Hematopoietic multipotent progenitor cell treated with erythropoietin and hydrocortisone succinate and interleukin-3 and kit ligand, for 17 days (in vitro differentiated cells): ENCODE data around the gene MACROH2A1.

Experiments
- DNase-seq: peaks from one replicate; pipeline ENCODE4 v3.0.0-alpha.2; 2015; ENCODE audit warnings: low spot score

MACROH2A1 gene

DNA sequence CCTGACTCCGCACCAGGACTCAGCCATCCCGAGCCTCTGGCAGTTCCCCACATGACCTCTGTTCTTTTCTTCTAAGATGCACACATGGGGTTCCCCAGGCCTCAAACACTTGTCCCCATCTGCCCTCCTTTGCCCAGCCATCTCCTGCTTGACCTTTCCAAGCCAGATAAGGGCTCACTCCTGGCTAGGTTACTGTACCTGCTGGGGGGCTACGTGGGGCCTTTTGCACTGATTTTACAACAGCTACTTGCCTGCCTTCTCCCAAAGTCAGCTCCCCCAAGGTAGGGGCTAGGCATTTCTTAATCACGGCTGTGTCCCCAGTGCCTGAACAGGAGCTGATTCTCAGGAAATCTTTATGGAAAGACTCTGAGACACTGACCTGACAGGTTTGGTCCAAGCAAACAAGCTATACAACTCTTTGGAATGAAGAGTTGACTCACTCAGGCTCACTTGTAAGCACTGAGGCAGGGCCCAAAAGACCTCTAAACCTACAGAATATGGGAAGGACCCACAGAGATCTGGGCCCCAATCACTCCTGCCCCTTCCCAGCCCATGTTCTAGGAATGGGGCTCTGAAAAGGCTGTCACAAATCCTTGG lies 2.5 kb downstream of the MACROH2A1 start:
- no peak for DNase-seq

DNA sequence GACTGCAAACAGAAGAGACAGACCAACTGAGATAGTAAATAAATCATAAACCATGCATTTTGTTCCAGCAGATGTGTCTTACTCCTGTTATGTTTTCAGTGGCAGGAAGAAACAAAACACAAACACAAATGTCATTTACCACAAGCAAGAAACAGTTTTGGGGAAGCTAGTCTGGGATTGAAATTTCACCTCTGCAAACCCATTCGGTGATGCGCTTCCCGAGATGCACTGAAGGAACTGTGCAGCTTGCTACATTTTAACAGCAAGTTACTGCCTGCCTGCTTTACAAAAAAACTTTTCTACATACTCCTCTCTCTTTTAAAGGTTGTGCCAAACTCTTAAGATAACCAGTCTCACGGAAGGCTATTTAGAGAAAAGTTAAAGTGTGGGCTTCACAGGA lies 3.2 kb downstream of the MACROH2A1 start:
- DNase-seq = no peak

DNA sequence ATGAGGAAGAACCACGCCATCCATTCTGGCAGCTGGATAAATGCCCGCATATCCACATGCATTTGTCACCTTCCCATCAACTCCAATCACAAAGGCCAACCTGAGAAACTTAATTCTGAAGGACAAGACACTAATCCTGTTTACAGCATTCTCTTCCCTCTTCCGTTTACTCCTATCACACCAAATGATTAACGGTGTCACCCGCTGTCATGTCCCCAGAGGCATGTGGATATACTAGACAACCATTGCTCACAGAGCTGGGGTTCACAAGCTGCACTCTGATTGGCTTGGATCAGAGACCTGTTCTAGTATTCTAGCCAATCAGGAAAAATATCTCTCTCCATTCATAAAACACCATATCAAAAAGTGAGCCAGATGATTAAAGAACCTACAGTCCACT lies 3.6 kb downstream of the MACROH2A1 start:
- DNase-seq = peak; percentile 32

DNA sequence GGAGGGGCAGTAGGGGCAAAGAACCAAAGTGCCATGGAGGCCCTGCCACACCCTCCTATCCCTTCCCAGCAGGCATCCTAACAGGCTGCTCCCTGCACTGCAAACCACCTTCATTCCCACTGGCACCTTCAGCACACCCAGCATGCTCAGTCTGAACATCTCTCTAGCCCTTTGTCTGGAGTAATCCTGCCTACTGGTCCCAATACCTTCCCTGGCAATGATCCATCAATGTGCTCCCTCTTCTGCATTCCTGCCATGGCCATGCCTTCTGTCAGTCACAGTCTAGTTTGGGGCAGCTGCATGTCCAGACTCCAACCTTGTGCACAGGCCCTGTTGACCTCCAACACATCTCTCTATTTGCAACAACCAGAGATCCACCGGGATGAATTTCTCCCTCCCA lies 4.9 kb downstream of the MACROH2A1 start:
- DNase-seq = no peak

DNA sequence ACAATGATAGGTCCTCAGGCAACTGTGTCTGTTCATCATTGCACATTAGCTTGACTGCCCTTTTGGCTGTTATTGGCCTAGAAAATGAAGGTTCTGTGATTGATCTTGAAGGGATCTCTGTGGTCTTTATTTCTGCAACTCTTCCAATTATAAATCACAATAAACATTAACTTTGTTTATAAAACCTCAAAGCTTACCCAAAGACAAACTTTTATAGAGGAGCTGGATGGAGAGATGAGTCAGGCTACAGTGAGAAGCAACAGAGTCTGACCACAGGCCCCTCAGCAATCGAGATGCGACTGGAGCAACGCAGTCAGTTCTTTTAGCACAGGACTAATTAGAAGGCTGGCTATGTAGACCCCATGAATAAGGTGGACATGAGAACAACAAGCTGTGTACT lies 5.3 kb downstream of the MACROH2A1 start:
- no peak for DNase-seq

DNA sequence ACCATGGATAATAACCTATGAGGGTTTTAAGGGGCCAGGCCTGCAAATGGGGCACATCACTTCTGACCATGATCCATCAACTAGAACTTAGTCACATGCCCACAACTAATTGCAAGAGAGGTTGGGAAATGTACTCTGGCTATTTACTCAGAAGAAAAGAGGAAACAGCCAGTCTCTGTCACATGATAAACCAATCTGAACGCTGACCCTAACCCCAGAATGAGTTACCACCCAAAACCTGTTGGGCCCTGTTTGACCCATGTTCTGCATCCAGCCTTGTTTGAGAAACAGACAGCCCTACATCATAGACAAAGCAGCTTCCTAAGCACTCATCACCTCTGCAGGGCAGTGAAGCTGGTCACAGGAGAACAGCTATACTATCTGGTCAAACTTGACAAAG lies 5.8 kb downstream of the MACROH2A1 start:
- DNase-seq = no peak

DNA sequence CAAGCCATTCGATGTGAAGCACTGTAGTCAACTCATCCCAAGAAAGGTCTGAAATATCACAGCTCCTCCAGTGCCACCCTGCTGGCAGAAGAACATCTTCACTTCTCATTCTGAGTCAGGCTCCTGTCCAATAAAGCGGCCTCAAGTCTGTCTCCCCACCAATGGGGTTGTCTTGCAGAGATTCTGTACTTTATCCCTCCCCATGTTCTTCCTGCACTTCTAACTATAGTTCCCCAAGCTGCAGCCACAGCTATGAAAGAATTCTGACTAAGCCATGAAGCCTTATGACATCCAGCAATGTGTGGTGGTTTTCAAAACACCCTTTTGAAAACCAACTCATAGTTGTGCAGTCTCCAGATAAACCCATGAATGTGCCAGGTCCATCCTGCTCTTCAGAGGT lies 6.8 kb downstream of the MACROH2A1 start:
- no peak for DNase-seq

DNA sequence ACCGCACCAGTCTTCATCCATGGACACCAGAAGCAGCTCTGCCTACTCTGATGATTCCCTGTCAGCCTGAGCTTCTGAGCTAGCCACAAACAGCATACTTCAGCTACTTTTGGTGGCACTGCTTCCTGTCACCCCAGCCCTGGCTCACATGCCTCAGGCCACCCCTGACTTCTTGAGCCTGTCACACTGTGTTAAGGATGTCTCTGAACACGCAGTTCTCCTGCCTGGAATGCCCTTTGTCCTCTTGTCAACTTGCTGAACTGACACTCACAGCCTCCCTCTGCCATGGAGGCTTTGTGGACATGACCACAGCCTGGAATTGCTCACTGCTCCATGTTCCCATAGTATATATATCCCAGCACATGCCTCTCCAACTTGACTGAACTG lies 7.2 kb downstream of the MACROH2A1 start:
- DNase-seq = no peak

DNA sequence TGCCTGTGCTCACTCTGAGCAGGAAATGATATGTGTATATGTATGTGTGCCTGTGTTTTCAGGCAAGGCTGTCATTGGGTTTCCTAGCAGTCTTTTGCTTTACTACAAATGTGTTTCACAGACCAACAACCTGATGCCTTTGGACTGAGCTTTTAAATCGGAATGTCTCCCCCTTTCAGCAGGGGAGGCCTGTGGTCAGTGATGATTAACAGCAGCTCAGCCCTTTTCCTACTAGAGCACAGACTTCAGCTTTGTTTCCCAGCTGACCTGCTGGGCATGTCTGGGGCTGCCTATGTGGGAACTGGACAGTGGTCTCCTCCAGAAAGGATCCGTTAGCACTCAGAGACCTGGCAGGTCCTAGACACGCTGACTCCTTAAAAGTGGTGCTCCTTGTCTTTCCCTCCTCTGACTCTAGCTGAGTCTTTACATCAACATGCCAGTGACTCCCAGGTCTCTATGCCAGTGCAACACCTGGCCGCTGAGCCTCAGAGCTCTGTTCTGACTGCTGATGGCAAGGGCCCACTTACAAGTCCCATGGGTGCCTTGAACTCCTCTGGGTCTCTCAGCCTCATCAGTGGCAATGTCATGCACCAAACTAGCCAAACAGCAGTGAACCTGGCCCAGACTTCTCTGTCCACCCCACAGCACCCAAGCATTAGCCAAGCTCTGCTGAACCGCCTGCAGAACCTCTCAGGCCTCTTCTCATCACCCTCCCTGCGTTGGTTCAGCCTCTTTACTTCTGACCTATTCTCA lies 7.7 kb downstream of the MACROH2A1 start:
- no peak for DNase-seq

DNA sequence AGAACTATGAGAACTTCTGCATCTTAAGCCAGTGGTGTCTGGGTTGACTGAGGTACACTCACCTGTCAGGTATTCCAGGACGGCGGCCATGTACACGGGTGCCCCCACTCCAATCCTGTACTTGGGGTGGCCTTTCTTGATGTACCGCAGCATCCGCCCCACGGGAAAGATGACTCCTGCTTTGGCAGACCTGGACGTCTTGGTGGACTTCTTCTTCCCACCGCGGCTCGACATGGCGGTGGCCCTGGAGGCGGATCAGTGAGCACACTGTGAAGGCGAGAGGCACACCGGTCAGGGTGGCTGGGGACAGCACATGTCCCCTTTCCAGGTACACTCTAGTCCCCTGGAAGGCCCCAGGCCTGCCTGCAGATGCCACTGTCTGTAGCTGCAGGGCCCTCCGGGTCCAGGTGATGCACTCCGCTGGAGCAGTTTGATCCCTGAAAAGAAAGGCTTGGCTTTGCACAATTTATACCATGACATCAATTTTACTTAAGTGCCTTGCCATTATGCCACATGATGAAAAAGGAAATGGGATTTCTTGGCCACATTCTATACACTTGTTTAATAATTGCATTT lies 10.1 kb downstream of the MACROH2A1 start:
- no peak for DNase-seq

DNA sequence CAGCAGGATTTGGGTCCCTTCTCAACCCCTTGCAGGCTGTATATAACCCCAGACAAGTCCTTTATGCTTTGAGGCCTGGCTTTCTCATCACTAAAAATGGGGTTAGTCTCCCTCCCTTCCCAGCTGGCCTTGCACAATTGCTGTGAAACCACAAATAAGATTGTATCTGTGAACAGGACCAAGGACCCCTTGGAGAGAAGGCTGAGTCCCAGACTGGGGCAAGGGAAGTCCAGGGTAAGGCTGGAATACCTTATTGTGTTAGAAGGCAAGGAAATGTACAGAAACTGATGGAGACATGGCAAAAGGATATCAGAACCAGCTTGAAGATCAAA lies 11.4 kb downstream of the MACROH2A1 start:
- DNase-seq = peak; percentile 23

DNA sequence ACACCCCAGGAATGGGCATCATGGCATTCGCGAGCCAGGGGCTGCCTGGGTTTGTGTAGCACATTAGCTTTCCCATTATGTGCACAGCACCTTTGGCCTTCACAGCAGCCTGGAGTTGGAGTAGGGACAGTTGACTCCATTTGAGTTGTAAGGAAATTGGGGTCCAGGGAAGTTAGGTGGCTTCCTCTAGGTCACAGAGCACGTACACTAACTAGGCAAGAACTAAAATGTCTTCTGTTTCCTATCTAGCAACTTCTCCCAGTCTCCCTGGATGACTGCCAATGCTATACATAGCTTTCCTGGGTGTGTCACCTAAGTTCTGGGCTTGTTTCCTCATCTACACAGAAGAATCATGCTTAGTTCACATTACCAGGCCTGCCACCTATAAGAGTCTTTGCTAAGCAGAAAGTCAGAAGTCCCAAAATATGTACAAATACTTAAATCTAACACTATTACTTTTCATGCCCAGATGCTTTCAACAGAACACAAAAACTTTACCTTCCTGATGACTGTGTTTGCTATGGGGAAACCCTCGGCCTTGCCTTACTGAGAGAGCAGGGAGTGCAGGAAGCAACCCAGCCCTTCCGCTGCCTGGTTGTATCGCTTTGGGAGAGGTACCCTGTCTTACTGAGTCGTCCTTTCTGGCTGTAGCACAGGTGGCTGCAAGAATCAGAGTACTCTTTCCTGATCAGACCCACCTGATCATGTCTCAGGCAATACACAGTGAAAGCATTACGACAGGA lies 12.0 kb downstream of the MACROH2A1 start:
- DNase-seq = peak; percentile 93

DNA sequence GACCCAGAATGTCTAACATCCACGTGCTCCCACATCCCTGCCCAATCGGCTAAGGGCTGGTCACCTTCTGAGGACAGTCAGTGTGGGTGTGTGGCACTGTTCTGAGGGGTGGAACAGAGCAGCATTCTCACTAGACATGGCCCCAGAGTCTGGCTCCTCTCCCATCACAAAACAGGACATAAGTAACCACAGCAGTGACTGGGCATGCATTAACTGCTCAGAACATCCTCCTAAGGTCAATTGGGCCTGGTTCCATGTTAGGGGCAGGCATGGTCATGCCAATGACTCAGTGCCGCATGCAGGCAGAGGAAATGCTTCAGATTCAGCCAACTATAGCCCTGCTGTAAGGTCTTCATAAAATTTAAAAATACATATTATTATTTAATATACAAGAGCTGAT lies 12.9 kb downstream of the MACROH2A1 start:
- no peak for DNase-seq

DNA sequence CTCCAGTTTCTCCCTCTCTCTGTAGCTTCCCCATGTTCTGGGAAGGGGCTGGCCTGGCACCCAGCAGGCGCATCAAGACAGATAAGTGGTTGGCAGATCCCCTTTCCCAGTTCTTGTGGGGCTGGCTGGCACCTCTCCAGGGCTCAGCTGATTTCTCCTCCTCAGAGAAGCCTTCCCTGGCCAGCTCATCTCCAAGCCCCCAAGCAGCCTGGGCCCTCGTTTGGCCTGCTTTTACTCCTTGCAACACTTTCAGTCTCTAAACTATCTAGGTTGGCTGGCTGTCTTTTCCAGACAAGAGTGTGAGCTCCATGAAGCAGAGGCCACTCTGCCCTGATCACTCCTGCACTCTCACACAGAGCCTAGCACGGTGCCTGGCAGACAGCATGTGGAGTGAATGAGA lies 13.5 kb downstream of the MACROH2A1 start:
- no peak for DNase-seq

DNA sequence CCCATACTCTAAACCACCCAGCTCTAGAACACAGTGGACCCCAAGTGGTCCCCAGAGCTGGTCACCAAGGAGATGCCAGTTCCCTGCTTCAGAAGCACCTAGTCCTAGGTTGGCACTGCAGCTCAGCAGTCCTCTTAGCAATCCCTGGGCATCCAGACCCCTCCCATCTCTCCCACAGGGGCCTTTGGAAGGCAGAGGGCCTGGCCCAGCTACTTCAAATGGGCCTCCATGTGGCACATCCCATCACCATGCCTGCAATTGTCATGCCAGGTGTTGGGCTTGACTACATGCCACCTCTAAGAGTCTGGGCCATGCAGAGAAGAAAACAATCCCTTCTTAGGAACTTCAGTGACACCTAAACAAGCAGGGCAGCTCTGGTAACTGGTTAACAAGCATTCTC lies 14.1 kb downstream of the MACROH2A1 start:
- no peak for DNase-seq

DNA sequence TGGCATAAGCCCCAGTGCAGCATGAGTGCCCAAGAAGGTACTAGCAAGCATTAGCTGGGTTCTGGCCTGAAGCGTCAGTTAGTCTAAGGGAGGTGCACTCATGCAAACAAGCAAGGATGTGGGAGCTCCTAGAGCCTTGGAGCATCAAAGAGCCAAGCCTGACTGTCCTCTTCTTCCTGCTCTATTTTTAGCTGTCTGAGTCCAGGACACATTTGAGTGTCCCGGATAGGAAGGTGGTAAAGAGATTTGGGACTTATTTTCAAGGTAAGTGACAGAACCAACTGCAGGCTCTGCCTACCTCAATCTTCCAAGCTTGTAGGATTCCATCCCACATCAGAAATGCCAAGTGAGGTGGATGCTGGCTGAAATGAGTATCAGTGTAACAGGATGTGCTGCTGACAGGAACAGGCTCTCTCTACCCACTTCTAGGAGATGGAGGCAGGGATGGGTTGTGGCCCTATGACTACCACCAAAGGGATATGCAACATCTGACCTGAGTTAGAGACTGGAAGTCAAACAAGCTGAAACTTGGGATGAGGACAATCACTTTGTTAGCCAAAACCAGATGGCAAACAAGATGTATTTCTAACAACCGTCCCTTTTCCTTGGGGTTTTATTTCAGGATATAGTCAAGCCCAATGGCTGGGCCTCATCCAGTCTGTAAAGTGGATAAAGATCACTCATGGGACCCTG lies 15.1 kb downstream of the MACROH2A1 start:
- no peak for DNase-seq

DNA sequence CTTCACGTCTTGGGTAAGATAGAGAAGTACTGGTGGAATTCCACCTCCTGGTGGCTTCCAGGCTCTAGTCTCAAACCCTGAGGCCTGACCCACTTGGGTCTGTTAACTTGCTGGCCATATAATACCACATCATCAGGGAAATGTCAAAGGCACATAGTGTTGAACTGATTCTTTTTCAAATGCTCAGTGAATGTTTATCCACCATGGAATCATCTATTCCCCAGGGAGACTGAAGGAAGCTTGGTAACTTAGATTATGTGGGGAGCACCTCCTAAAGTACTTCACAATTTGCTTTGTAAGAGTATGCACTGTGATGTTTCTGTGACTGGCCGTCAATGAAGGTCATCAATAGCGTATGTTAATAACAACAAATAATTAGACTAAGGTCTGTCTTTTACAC lies 16.1 kb downstream of the MACROH2A1 start:
- DNase-seq = no peak

DNA sequence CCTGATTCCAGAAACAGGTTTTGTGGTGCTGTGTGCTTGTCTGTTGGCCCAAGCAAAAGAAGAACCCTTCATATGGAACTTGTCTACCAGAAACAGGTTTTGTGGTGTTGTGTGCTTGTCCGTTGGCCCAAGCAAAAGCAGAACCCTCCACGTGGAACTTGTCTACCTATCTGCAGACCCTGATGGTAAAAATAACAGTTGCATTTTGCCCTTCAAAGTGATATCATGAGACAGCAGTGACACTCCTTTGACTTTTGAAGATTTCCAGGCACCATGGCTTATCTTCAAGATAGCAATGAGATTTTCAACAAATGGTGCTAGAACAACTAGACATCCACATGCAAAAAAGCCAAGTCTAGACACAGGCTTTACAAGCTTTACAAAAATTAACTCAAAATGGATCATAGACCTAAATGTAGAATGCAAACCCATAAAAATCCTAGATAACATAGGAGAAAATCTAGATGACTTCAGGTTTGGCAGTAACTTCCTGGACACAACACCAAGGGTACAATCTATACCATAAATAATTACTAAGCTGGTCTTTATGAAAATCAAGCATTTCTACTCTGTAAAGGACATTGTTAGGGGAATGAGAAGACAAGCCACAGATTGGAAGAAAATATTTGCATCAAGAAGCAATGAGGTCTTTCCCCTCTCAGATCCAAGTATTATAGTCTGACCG lies 16.8 kb downstream of the MACROH2A1 start:
- DNase-seq = no peak

DNA sequence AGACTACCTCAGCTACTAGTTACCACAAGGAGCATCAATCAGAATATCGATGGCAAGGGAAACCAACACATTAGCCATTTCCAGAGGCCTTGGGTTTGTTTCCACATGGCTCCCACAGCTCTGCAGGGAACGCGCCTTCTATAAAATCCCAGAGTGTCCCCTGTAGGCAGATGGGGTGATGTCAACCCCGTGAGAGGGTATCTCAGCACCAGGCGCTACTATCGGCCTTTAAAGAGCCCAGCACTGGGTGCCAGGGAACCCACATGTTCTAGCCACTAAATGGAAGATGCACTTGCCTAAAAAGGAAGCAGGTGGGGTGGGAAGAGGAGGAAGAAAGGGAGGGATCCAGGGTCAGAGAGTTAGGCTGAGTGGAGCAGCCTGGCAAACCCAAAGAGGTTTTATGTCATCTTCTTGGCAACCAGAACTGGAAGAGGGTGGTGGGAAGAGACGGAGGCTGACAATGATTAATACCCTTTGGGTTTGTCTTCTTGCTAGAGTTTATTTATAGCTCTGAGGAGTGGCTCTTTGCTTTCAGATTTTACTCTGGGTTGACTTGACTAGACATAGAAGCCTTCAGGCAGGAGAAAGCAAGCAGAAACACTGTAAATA lies 19.9 kb downstream of the MACROH2A1 start:
- no peak for DNase-seq

DNA sequence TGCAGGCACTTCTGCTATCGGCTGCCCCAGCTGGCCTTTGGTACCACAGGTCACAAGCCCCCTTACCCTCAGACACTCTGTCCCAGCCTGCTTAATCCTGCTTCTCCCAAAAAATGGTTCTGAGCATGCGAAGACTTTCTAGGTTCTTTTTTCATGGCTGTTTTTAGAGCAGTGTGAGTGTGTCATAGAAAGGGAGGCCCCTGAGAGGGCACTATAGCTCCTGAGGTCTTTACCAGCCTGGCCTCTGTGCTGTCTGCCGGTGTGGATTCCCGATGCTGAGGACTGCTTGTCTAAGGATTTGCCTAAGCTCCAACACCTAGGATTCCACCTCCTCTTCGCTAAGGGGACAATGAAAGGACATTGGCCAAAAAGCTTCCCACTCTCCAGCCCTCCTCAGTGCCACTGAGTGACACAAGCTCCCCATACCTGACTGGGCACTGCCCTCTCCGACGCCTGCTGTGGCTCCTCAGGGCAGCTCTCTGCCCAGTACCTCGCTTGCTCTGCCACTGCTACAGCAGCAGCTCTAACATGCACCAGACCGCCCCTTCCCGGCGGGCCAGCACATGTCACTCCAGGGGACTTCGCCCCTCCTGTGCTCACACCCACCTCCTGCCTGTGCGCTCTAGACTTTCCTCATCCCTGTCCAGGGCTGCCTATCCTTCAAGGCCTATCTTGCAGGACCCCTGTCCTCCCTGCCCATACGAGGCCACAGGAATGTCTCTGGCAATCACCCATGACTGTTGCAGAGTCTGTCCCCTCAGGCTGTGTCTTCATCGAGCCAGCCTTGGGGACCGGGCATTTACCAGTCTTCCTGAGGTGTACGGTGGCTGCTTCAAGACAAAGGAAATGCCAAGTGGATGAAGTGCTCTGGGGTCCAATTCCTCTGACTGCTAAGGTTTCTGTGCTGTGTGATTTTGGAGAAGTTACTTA lies 21.0 kb downstream of the MACROH2A1 start:
- no peak for DNase-seq
